CMK (cell line): ENCODE data around the gene UGT2B17.
"Not testable (repeated sequence)": the region's sequence is repeated elsewhere in the genome, so short reads cannot be mapped to it uniquely, and the experiment has no call there.

Experiments used
- DNase-seq: peaks from one replicate; pipeline ENCODE4 v3.0.0-alpha.2; 2010; ENCODE audit warnings: low read depth

The UGT2B17 gene

GRCh38 chr4:68569036-68569435 lies 7.1 kb downstream of the UGT2B17 start:
- DNase-seq = not testable (repeated sequence)

- DNase-seq = not testable (repeated sequence)
Measured at GRCh38 chr4:68568535-68568934, 7.6 kb downstream of the UGT2B17 start.

- not testable (repeated sequence) for DNase-seq
Measured at GRCh38 chr4:68566364-68566763, 9.8 kb downstream of the UGT2B17 start.

- not testable (repeated sequence) for DNase-seq
Measured at GRCh38 chr4:68565082-68565481, 11.0 kb downstream of the UGT2B17 start.

GRCh38 chr4:68560364-68561070 lies 15.6 kb downstream of the UGT2B17 start:
- not testable (repeated sequence) for DNase-seq

GRCh38 chr4:68553830-68554229 lies 22.3 kb downstream of the UGT2B17 start:
- DNase-seq = not testable (repeated sequence)

GRCh38 chr4:68552818-68553811 lies 23.0 kb downstream of the UGT2B17 start:
- DNase-seq = not testable (repeated sequence)

- not testable (repeated sequence) for DNase-seq
Measured at GRCh38 chr4:68542742-68543141, 33.4 kb downstream of the UGT2B17 start.

GRCh38 chr4:68536375-68536774 lies 39.7 kb downstream of the UGT2B17 start:
- no peak for DNase-seq

GRCh38 chr4:68535974-68536373 lies 40.1 kb downstream of the UGT2B17 start:
- DNase-seq = no peak

- DNase-seq = not testable (repeated sequence)
Measured at GRCh38 chr4:68522232-68522631, 53.9 kb downstream of the UGT2B17 start.

- no peak for DNase-seq
Measured at GRCh38 chr4:68520985-68521384, 55.1 kb downstream of the UGT2B17 start.

- DNase-seq = no peak
Measured at GRCh38 chr4:68518889-68519288, 57.2 kb downstream of the UGT2B17 start.

GRCh38 chr4:68505452-68505851 lies 70.7 kb downstream of the UGT2B17 start:
- not testable (repeated sequence) for DNase-seq

- DNase-seq = not testable (repeated sequence)
Measured at GRCh38 chr4:68504836-68505235, 71.3 kb downstream of the UGT2B17 start.

GRCh38 chr4:68503462-68503861 lies 72.7 kb downstream of the UGT2B17 start:
- DNase-seq = not testable (repeated sequence)

GRCh38 chr4:68499021-68499420 lies 77.1 kb downstream of the UGT2B17 start:
- DNase-seq = no peak

GRCh38 chr4:68498413-68499007 lies 77.6 kb downstream of the UGT2B17 start:
- DNase-seq = peak; percentile 43

- DNase-seq = no peak
Measured at GRCh38 chr4:68494688-68495087, 81.4 kb downstream of the UGT2B17 start.

- no peak for DNase-seq
Measured at GRCh38 chr4:68490826-68491457, 85.2 kb downstream of the UGT2B17 start.

- no peak for DNase-seq
Measured at GRCh38 chr4:68489338-68489737, 86.8 kb downstream of the UGT2B17 start.
